Left ventricle myocardium superior (tissue), 1 donor: ENCODE data around the gene IER5L. TPM values are rescaled to one million over a fixed set of nuclear protein-coding genes. Genes with fewer than 3 reads are reported as not detected.

Experiments used
- ATAC-seq: fragments of 200-7000 bp; cut with Tn5 transposase; one replicate; pipeline ENCODE4 v1.9.1; 2020; ENCODE audit warnings: mild to moderate bottlenecking, moderate library complexity
- DNase-seq: peaks from one replicate; pipeline ENCODE4 v3.0.0-alpha.2; 2020
- intact Hi-C: fragments of 100-400 bp; cut with micrococcal nuclease; formaldehyde crosslinking; loops from one replicate; pipeline ENCODE4 v1.11.0; 2022
- total RNA-seq: library from RNA; stranded (reverse); fragmentation: NEBNext Ultra II Directional; extraction: Animal tissue kit (Norgen Biotek cat#: 25700); gene quantifications from one replicate; pipeline ENCODE4 v1.2.1, GENCODE V29; 2021
- donor health status: DM: no; HTN: yes; CAD: no; lungs with severe emphysema.

Gene IER5L
- total RNA-seq, 1 donor from 2014 or later, result 3.5 TPM

DNA sequence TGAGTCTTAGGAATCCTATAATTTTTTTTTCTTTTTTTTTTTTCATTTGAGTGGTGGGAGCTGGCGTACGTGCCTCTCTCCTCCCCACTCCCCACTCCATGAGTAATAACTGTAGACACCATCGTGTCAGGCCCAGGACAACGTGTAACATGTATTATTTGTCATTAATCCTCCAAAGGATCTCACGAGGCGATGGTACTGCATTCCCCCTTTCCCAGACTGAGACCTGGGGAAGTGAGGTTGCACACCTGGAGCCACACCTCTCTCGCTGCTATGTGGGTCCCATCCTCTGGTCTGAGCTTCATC lies 6.1 kb upstream of the IER5L start:
- no peak for DNase-seq
- intact Hi-C loops, result no loop called here
- ATAC-seq, result no peak

DNA sequence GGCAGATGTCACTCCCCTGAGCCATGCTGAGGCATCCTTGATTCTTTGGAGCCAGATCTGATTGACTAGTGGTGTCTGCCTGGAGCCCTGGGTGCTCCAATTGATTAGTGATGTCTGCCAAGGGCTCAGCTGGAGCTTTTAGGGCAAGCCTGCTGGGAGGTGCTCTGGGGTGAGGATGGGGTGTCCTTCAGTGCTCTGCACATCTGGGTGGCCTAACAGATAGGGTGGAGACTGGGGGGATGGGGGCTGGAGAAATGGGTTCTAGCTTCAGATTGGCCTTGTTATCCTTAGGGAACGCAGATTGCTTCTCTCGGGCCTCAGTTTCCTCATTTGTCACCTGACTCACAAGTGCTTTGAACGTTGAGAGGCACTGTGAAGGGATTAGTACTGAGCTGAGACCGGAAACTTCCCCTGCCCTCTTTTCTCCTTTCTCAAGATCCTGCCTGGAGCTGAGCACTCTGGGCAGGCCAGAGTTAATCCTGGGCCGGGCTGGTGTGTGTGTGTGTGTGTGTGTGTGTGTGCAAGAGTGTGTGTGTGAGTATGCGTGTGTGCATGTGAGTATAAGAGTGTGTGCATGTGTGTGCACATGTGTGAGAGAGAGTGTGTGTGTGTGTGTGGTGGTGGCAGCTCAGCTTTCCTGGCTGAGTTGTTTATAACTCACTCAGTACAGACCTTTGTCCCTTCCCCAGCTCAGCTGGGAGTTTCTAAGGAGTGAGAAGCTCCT lies 5.6 kb upstream of the IER5L start:
- ATAC-seq, result no peak
- intact Hi-C loops, result no loop called here
- no peak for DNase-seq

DNA sequence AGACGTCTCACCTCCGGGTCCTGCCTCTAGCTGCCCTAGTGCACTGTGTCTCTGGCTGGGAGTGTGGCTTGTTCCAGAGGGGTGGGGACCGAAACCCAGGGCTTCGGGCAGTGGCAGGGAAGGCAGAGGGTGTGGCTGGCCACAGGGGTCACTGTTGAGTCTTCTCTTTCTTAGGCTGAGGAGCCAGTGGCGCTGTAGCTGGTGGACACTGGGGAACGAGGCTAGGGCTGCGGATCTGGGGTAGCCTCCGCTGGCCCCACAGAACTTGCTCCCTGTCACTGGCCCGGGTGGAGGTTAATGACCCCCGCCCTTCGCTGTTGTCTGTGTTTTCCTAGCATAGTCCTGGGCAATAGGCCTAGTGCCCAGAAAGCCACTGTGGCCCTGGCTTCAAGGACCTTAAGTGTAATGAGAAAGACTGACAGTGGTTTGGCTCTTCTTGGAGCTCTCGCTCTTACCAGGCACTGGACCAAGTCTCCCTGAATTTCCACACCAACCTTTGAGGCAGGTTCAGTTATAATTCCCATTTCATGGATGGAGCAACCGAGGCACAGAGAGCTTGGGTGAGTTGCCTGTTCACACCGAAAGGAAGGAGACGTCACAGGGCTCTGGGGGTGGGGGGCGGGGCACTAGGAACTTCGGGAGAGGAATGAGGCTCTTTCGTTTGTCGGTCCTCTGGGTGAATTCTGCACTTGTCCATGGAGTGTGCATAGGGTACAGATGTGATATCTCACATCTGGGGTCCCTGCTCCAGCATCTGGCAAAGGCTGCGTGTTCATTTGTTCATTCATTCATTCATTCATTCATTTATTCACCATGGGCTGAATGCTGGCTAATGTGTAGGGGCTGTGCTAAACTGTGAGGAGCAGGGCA lies 4.8 kb upstream of the IER5L start:
- ATAC-seq (peak; percentile 5), DNase-seq (peak; percentile 54)
- intact Hi-C loops, result no loop called here

DNA sequence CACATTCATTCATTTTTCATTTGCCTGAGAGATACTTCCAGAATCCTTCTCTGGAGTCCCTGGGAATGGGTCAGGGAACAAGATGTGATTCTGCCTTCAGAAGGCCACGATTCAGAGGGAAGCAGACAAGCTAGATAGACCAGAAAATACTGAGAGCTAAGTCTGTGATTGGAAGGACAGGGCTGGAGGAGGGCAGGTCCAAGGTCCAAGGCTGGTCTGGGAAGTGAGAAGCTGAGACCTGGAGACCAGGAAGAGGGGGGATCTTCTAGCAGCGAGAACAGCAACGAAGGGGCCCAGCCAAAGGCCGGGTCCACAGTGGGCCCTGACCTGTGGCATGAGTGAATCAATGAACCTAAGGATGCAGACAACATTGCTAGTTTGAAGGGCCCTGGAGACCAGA lies 4.1 kb upstream of the IER5L start:
- intact Hi-C loops, result no loop called here
- no peak for DNase-seq
- ATAC-seq, result no peak

DNA sequence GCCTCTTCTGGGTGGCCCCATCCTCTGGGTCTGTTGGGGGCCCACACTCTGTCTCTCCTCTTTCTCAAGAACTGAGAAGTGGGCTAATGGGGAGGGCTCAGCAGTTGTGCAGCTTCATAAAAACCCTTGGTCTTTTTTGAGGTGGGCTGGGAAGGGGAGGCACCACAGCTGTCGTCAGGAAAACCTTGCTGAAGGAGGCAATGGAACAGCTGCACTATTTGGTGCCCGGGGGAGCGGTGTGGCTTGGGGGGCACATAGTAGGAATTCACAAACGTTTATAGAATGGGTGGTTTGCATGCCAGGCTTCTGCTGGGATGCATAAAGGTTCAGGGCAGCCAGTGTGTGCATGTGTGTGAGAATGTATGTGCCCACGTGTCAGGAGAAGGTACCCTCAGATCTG lies 3.2 kb upstream of the IER5L start:
- DNase-seq (no peak), ATAC-seq (no peak)
- intact Hi-C loops, result no loop called here

DNA sequence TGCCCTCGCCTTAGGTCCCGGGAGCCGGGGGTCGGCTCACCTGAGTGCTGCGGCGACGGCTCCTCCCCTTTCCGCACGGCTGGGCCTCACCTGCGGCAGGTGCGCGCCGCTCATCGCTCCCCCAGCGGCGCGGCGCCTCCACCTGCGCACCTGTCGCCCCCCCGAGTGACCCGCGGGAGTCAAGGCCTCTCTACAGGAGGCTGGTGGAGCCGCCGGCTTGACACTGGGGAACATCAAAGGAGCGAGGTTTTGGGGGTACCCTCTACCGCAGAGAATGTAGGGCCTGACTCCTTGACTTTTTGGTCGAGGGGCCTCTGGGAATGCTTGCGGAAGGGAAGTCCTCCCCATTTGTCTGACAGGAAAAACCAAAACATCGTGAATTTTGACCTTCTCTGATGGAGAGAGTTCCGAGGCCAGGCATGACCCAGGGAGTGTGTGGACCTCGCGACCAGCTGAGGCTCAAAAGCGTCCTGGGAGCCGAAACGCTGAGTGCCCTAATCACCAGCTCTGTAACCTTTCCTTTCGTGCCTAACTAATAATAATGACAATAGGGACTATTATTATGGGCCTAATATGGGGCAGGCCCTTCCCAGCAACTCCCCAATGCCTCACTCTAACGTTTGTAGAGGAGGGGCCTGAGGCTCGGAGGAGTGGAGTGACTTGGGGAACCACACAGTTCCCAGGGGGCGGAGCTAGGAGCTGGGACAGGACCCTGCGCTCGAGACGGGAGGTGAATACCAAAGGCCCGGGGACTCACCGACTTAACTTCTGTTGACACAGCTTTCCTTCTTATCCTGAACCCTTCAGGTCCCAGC lies 714 bp upstream of the IER5L start:
- no peak for ATAC-seq
- DNase-seq, result no peak
- intact Hi-C loops, result no loop called here

DNA sequence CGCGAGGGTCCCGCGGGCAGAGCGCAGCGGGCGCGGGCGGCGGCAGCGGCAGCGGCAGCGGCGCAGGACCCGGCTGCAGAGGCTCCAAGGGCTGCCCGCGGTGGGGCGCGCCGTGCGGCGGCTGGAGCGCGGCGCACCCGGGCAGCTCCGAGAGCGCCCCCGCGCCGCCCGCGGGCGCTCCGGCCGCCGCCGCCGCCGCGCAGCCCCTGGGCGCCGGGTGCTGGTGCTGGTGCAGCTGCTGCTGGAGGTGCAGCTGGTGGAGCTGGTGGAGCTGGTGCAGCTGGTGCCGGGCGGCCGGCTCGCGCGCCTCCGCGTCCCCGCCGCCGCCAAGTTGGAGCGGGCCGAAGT lies 644 bp downstream of the IER5L start:
- ATAC-seq (no peak), DNase-seq (no peak)
- intact Hi-C loops, result no loop called here

DNA sequence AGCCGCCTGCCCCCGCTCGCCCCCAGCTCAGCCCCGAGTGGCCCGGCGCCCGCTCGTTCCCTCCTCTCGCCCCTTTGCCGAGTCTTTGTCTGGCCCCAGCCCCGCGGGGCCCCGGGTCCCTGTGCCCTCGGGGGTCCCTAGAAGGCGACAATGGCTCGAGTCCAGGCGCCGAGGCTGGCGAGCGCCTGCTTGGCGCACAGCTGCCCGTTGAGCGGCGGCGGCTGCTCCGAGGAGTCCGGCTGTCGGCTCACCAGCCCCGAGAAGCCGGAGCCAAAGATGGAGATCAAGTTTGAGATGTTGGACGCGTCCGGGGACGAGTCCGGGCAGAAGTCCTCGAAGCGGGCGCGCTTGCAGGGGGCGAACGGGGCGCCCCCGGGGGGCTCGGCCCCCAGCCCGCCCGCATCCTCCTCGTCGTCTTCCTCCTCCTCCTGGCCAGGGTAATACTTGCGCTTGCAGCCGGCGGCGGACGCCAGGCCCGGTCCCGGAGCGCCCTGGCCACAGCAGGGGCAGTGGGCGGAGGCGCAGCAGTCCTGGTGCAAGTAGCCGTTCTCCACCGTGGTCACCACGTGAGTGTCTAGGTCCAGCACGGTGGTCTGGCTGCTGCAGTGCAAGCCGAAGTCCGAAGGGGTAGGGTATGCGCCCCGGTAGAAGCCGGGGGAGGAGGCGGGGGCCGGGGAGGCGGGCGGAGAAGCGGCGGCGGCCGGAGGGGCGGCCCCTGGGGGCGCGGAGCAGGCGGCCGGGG lies 1.2 kb downstream of the IER5L start:
- intact Hi-C loops, result no loop called here
- DNase-seq (peak; percentile 66), ATAC-seq (no peak)

DNA sequence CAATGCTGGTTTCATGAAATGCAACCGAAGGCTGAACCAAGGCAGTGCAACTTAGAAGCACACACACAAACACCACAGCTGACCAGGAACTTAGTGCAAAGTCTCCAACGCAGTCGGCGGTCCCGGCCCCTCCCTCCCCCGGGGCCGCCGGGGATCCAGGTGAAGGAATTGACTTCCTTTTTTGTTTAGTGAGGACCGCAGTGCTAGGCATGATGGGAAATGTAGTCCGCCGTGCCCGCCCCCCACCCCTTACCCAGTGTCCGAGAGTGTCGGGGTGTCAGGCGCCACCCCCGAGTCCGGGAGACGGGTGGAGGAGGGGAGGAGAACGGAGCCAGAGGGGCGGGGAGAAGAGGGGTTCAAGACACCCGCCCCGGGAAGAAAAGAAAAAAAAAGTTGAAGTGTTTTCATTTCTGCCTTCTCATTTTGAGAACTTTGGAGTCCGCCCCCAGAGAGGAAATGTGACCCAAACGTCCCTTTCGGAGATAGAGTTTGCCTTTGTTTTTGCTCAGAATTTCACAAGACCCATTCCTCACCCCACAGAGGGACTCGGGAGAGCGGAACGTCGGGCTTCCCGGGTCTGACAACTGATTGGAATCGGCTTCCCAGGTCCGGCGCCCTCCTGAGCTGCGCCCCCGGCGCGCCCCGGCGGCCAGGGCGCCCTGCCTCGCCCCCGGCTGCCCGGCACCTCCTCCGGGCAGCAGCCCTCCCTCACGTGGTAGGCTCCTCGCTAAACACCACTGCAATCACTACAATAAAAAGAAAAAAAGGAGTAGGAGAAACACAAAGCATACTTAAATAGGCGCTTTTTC lies 2.0 kb downstream of the IER5L start:
- intact Hi-C loops, result no loop called here
- peak; percentile 49 for ATAC-seq

DNA sequence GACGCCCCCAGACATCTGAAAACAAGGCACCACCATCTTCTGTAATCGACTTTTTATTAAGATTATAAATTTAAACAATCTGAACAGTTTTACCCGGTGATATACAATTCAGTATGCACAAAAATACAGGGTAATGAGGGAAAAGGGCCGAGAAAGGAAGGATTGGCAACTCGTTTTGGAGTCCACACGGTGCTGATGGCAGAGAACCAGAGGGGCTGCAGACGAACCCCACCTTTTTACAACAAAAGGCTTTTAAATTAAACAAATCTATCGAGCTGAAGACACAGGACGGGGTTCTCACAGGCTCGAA lies 2.6 kb downstream of the IER5L start:
- ATAC-seq, result no peak
- intact Hi-C loops, result no loop called here
- no peak for DNase-seq

More for the DNA sequence above, 2.0 kb downstream of the IER5L start:
- peak; percentile 85 for DNase-seq

DNA sequence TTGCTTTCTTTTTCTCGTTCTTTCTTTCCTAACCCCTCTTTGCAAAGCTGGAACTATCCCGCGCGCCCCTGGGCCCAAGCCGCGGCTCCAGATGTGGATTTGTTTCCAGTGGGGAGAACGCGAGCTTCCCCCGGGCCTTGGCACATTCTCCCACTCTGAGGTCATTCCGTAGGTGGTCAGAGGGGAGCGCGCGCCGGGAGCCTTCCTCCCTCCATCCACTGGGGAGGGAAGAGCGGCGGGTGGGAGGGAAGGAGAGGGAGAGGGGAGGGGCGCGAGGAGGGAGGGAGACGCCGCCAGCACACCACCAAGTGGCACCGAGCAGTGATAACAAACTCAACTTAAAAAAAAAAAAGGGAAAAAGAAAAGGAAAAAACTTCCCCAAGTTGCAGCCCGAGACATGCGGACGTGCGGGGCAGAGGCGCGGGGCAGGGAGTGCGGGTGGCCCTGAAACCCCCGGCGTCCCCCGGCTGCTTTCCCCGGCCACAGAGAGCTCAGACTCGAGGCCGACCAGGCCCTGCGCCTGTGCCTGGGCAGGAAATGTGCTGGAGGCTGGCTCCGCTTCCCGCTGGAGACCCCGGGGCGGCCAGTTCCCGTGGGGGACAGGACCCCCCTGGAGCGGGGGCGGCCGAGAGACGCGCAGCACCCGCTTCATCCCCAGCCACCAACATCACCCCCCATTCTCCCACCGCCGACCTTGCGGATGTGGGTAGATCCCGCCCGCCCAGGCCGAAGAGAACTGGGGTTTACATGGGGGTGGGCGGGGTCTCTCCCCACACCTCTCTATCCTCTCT lies 3.1 kb downstream of the IER5L start:
- DNase-seq, result peak; percentile 90
- intact Hi-C loops, result no loop called here
- peak; percentile 72 for ATAC-seq

DNA sequence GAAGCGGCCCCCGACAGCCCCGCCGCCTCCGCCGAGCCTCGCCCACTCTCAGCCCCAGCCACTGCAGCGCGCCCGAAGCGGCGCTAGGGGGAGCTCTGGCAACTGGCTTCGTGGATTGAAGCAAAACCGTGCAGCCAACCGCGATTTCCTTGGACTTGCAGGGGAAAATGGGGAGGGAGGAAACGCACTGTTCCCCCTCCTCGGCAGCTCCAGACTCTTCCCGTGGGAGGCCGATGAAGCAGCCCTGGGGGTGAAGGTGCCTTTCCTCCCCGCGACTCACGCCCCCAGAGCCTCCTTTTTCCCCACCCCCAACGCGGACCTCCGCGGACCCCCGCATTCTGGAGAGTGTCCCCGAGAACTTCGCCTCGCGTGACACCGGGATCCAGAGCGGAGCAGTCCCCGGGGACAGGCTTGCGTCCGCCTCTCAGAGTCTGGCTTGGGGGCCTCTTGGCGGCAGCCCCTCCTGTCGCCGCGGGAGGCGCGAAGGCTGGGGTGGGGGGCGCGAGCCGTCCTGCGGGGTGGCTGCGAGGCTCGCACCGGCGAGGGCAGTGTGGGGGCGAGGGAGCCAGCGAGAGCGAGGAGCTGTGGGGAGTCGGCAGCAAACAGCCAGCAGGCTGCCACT lies 3.8 kb downstream of the IER5L start:
- peak; percentile 63 for ATAC-seq
- intact Hi-C loops, result no loop called here
- DNase-seq, result peak; percentile 94

DNA sequence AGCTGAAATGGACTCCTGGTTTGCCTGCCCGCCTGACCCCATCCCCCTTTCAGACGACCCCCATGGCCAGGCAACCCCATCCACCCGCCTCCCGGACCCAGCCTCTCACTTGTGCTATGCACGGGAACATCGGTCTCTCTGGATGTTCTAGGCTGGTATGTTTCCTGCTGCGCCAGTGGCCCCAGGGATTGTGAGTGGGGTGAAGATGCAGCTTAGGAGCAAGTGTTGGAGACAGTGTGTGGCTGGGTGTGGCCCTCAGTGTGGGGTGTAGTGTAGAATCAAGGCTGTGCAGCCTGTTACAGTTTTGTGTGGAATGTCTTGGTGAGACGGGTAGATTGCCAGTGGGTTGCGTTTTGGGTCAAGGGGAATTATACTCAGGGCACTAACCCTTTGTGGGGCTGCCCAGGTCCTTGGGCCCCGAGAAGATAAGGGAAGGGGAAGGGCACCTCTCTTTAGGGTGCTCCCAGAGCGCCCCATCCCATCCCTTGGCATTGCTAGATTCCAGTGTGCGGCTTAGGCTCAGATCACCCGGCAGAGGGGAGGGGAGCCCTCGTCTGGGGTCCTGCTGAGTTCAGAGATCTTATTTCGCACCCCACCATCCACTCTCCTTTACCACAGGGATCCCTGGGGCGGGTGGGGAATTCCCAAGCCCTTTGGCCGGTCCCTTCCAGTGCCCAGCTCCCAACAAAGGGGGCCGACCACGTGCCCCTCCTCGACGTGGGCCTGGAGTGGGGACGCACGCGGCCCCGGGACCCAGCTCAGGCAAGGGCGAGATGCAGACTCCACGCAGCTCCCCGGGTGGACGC lies 4.6 kb downstream of the IER5L start:
- intact Hi-C loops, result no loop called here
- DNase-seq, result no peak
- ATAC-seq, result no peak

DNA sequence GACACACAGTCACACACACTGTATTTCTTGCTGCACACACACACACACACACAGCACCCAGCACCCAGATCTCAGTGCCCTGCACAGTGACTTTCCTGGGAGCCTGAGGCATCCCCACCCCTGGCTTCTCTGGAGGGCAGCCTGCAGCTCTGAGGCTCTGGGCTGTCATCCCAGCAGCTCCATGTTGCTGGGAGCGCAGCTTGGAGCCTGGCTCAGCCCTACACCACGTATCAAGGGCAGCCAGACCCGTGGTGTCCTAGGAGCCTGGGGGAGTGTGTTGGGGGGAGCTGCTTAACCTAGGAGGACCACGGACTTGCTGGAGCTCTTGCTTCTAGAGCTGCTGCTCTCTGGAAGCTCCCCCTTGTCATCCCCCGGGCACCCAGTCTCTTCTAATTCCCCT lies 5.2 kb downstream of the IER5L start:
- no peak for ATAC-seq
- no peak for DNase-seq
- intact Hi-C loops, result no loop called here

DNA sequence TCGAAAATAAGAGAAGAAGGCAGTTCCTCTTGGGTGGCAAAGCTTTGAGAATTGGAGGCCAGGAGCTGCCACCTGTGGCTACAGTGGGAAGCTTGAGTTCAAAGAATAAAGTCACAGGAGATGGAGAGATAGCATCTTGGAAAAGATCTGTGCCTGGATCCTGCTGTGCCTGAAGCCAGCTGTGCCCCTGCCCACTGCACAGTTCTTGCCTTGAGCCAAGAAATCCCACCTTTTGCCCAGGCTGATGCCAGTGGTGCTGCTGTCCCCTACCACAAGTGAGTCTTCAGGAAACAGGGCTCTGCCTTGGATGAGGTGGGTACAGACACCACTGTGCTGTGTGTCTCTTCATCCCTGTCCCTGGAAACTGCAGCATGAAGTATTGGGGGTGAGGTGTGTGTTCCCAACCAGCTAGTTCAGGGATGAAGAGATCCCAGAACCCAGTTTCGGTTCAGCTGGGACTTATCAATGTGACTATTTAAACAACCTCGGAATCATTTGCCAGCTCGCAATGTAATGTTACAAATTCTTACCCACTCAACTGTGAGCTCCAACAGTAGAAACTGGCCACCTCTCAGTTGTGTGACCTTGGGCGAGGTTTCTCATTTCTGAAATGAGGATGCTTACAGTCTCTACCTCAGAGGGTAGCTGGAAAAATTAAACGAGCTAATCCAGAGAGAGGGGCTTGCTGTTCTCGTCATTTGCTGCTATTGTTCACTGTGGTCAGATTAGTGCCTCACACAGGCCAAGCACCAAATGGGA lies 5.9 kb downstream of the IER5L start:
- DNase-seq (no peak), ATAC-seq (no peak)
- intact Hi-C loops, result no loop called here

DNA sequence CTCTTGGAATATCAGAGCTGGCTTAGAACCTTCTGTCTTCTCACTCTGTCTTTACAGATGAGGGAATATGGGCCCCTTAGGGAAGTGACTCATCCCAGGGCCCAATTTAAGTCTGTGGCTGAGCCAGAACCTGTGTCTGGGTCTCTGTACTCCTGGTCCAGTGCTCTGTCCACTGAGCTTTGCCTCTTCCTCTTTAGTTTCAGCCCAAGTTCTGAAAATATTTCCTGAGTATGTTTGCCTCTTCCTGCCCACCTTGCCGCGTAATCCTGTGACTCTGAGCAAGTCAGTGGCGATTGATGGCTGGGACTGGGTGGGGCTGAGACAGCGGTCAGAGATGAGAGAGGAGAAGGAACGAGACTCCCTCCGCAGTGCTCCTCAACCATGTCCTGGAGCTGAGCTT lies 7.8 kb downstream of the IER5L start:
- ATAC-seq (no peak), DNase-seq (no peak)
- intact Hi-C loops, result no loop called here
